GM23338 (cell line): Measurements from ENCODE around the gene GRIA1.

Source experiments
- EZH2phosphoT487 ChIP-seq: fragments of 200-600 bp; sonication (generic); IDR thresholded peaks from one replicate; pipeline ENCODE4 v1.8.1; 2018; ENCODE audit warnings: antibody characterized with exemption; ENCODE audit not compliant: unreplicated experiment
- TF ChIP-seq, protein P1 (sequence below), 2 experiments: fragments of 200-600 bp in 1 of 2; sonication (generic) in 1 of 2; conservative IDR thresholded peaks; 2 replicates each; pipeline versions ENCODE4 v1.5.1 to v1.6.1; 2016 to 2017; ENCODE audit warnings: antibody characterized with exemption in 2 of 2, low read depth in 2 of 2, mild to moderate bottlenecking in 2 of 2, moderate library complexity in 1 of 2

DNA sequence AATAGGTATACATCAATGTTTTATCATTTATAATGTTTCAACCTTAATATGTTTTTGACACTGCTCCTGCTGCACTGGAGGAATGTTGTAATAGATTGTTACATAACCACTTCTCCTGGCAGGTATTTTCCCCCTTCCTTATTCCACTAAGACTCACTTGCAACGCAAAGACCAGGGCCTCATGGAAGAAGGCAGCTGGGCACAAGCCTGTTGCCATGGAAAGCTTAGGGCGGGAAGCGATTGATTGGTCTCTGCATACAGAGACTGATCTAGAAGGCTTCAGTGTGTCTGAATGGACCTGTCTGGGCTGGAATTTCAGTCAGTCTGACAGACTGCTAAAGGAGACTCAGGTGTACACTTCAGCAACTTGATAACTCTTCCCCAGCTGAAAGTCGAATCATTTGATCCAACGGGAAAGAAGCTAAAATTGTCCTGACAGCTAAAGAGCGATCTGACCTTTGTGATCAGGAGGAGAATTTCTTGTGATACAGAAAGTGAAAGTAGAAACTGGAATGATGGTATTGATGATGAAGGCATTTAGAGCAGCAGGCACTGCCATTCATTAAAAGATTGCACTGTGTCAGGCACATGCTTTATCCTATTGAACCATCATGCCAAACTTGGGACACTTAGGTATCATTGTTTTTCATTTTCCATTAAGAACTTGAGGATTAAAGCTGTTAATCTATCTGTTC lies 65.1 kb downstream of the GRIA1 start:
- TF ChIP-seq, protein P1, sequence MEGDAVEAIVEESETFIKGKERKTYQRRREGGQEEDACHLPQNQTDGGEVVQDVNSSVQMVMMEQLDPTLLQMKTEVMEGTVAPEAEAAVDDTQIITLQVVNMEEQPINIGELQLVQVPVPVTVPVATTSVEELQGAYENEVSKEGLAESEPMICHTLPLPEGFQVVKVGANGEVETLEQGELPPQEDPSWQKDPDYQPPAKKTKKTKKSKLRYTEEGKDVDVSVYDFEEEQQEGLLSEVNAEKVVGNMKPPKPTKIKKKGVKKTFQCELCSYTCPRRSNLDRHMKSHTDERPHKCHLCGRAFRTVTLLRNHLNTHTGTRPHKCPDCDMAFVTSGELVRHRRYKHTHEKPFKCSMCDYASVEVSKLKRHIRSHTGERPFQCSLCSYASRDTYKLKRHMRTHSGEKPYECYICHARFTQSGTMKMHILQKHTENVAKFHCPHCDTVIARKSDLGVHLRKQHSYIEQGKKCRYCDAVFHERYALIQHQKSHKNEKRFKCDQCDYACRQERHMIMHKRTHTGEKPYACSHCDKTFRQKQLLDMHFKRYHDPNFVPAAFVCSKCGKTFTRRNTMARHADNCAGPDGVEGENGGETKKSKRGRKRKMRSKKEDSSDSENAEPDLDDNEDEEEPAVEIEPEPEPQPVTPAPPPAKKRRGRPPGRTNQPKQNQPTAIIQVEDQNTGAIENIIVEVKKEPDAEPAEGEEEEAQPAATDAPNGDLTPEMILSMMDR (conservative IDR thresholded peaks at IDR 0.05; ENCODE audit: low read depth in 2 of 2) = no peak
- no peak for TF ChIP-seq EZH2phosphoT487
